Measurements from ENCODE around the gene CMC1.

The CMC1 gene

GRCh38 chr3:28278918-28279317, 37.5 kb downstream of the CMC1 start:
- WGBS, 2 experiments (ENCODE audit: insufficient coverage in 2 of 2): no CpG with 5 or more reads among the region's 2 CpGs

GRCh38 chr3:28279770-28280169, 38.4 kb downstream of the CMC1 start:
- Histone ChIP-seq H3K27ac (ENCODE audit: low read depth, low read length, severe bottlenecking) (no peak overlapping the region), H3K4me1 (ENCODE audit: control insufficient read depth, insufficient read depth, low read length, poor library complexity, severe bottlenecking) (no peaks in the 10 kb centered on the region), H3K36me3 (ENCODE audit: control insufficient read depth, insufficient read depth, low read length) (no peaks in the 10 kb centered on the region), H3K4me3 (ENCODE audit: extremely low read depth, insufficient read depth, low read length, poor library complexity, severe bottlenecking) (no peak overlapping the region), H3K9me3 (ENCODE audit: control insufficient read depth, low read length) (no peaks in the 10 kb centered on the region)
- WGBS, 2 experiments (ENCODE audit: insufficient coverage in 2 of 2): no CpG with 5 or more reads among the region's 4 CpGs

More at GRCh38 chr3:28278918-28279317, 37.5 kb downstream of the CMC1 start:
- no peak overlapping the region for H3K4me3 ChIP-seq (ENCODE audit: extremely low read depth, insufficient read depth, low read length, poor library complexity, severe bottlenecking)
- H3K4me1 ChIP-seq (ENCODE audit: control insufficient read depth, insufficient read depth, low read length, poor library complexity, severe bottlenecking): no peaks in the 10 kb centered on the region
- H3K9me3 ChIP-seq (ENCODE audit: control insufficient read depth, low read length): peaks cover under 1% of the 10 kb centered on the region
- H3K36me3 ChIP-seq (ENCODE audit: control insufficient read depth, insufficient read depth, low read length): no peaks in the 10 kb centered on the region
- no peak overlapping the region for H3K27ac ChIP-seq (ENCODE audit: low read depth, low read length, severe bottlenecking)

- Histone ChIP-seq H3K4me1 (ENCODE audit: control insufficient read depth, insufficient read depth, low read length, poor library complexity, severe bottlenecking) (no peaks in the 10 kb centered on the region), H3K36me3 (ENCODE audit: control insufficient read depth, insufficient read depth, low read length) (no peaks in the 10 kb centered on the region), H3K4me3 (ENCODE audit: extremely low read depth, insufficient read depth, low read length, poor library complexity, severe bottlenecking) (no peak overlapping the region), H3K27ac (ENCODE audit: low read depth, low read length, severe bottlenecking) (no peak overlapping the region), H3K9me3 (ENCODE audit: control insufficient read depth, low read length) (no peaks in the 10 kb centered on the region)
- 100% methylated on average over 1 of the region's 3 CpGs for WGBS, 2 experiments (ENCODE audit: insufficient coverage in 2 of 2)
These were observed 39.4 kb downstream of the CMC1 start for GRCh38 chr3:28280781-28281180.

GRCh38 chr3:28286595-28286994, 45.2 kb downstream of the CMC1 start:
- Histone ChIP-seq H3K9me3 (ENCODE audit: control insufficient read depth, low read length) (no peaks in the 10 kb centered on the region), H3K27ac (ENCODE audit: low read depth, low read length, severe bottlenecking) (no peak overlapping the region), H3K36me3 (ENCODE audit: control insufficient read depth, insufficient read depth, low read length) (no peaks in the 10 kb centered on the region), H3K4me1 (ENCODE audit: control insufficient read depth, insufficient read depth, low read length, poor library complexity, severe bottlenecking) (no peaks in the 10 kb centered on the region), H3K4me3 (ENCODE audit: extremely low read depth, insufficient read depth, low read length, poor library complexity, severe bottlenecking) (no peak overlapping the region)

GRCh38 chr3:28287046-28287445, 45.6 kb downstream of the CMC1 start:
- H3K27ac ChIP-seq (ENCODE audit: low read depth, low read length, severe bottlenecking): no peak overlapping the region
- H3K9me3 ChIP-seq (ENCODE audit: control insufficient read depth, low read length): no peaks in the 10 kb centered on the region
- no peak overlapping the region for H3K4me3 ChIP-seq (ENCODE audit: extremely low read depth, insufficient read depth, low read length, poor library complexity, severe bottlenecking)
- H3K4me1 ChIP-seq (ENCODE audit: control insufficient read depth, insufficient read depth, low read length, poor library complexity, severe bottlenecking): no peaks in the 10 kb centered on the region
- no peaks in the 10 kb centered on the region for H3K36me3 ChIP-seq (ENCODE audit: control insufficient read depth, insufficient read depth, low read length)
- 50 to 73% methylated on average over 1 of the region's 2 CpGs for WGBS, 2 experiments (ENCODE audit: insufficient coverage in 2 of 2)

- WGBS, 2 experiments (ENCODE audit: insufficient coverage in 2 of 2): 100% methylated on average over 1 of the region's 1 CpG; no CpG with 5 or more reads in 1 of the 2 experiments
These were observed 49.5 kb downstream of the CMC1 start for GRCh38 chr3:28290863-28291300.

GRCh38 chr3:28291577-28291976, 50.2 kb downstream of the CMC1 start:
- Histone ChIP-seq H3K27ac (ENCODE audit: low read depth, low read length, severe bottlenecking) (no peak overlapping the region), H3K9me3 (ENCODE audit: control insufficient read depth, low read length) (no peaks in the 10 kb centered on the region), H3K4me3 (ENCODE audit: extremely low read depth, insufficient read depth, low read length, poor library complexity, severe bottlenecking) (no peak overlapping the region), H3K4me1 (ENCODE audit: control insufficient read depth, insufficient read depth, low read length, poor library complexity, severe bottlenecking) (no peaks in the 10 kb centered on the region), H3K36me3 (ENCODE audit: control insufficient read depth, insufficient read depth, low read length) (no peaks in the 10 kb centered on the region)

More at GRCh38 chr3:28290863-28291300, 49.5 kb downstream of the CMC1 start:
- Histone ChIP-seq H3K4me1 (ENCODE audit: control insufficient read depth, insufficient read depth, low read length, poor library complexity, severe bottlenecking) (no peaks in the 10 kb centered on the region), H3K36me3 (ENCODE audit: control insufficient read depth, insufficient read depth, low read length) (no peaks in the 10 kb centered on the region), H3K9me3 (ENCODE audit: control insufficient read depth, low read length) (no peaks in the 10 kb centered on the region), H3K4me3 (ENCODE audit: extremely low read depth, insufficient read depth, low read length, poor library complexity, severe bottlenecking) (no peak overlapping the region), H3K27ac (ENCODE audit: low read depth, low read length, severe bottlenecking) (no peak overlapping the region)

GRCh38 chr3:28292622-28293021, 51.2 kb downstream of the CMC1 start:
- WGBS, 2 experiments (ENCODE audit: insufficient coverage in 2 of 2): no CpG with 5 or more reads among the region's 4 CpGs
- Histone ChIP-seq H3K4me1 (ENCODE audit: control insufficient read depth, insufficient read depth, low read length, poor library complexity, severe bottlenecking) (no peaks in the 10 kb centered on the region), H3K9me3 (ENCODE audit: control insufficient read depth, low read length) (no peaks in the 10 kb centered on the region), H3K36me3 (ENCODE audit: control insufficient read depth, insufficient read depth, low read length) (no peaks in the 10 kb centered on the region), H3K27ac (ENCODE audit: low read depth, low read length, severe bottlenecking) (no peak overlapping the region), H3K4me3 (ENCODE audit: extremely low read depth, insufficient read depth, low read length, poor library complexity, severe bottlenecking) (no peak overlapping the region)

GRCh38 chr3:28294667-28295413, 53.4 kb downstream of the CMC1 start:
- Histone ChIP-seq H3K9me3 (ENCODE audit: control insufficient read depth, low read length) (no peaks in the 10 kb centered on the region), H3K36me3 (ENCODE audit: control insufficient read depth, insufficient read depth, low read length) (no peaks in the 10 kb centered on the region), H3K27ac (ENCODE audit: low read depth, low read length, severe bottlenecking) (no peak overlapping the region), H3K4me1 (ENCODE audit: control insufficient read depth, insufficient read depth, low read length, poor library complexity, severe bottlenecking) (no peaks in the 10 kb centered on the region), H3K4me3 (ENCODE audit: extremely low read depth, insufficient read depth, low read length, poor library complexity, severe bottlenecking) (no peak overlapping the region)
- WGBS, 2 experiments (ENCODE audit: insufficient coverage in 2 of 2): 89% methylated on average over 1 of the region's 7 CpGs; no CpG with 5 or more reads in 1 of the 2 experiments

GRCh38 chr3:28295898-28296490, 54.6 kb downstream of the CMC1 start:
- H3K4me3 ChIP-seq (ENCODE audit: extremely low read depth, insufficient read depth, low read length, poor library complexity, severe bottlenecking): no peak overlapping the region

GRCh38 chr3:28299705-28300104, 58.3 kb downstream of the CMC1 start:
- Histone ChIP-seq H3K36me3 (ENCODE audit: control insufficient read depth, insufficient read depth, low read length) (no peaks in the 10 kb centered on the region), H3K27ac (ENCODE audit: low read depth, low read length, severe bottlenecking) (no peak overlapping the region), H3K4me3 (ENCODE audit: extremely low read depth, insufficient read depth, low read length, poor library complexity, severe bottlenecking) (no peak overlapping the region), H3K4me1 (ENCODE audit: control insufficient read depth, insufficient read depth, low read length, poor library complexity, severe bottlenecking) (no peaks in the 10 kb centered on the region), H3K9me3 (ENCODE audit: control insufficient read depth, low read length) (no peaks in the 10 kb centered on the region)
- no CpG with 5 or more reads among the region's 1 CpG for WGBS, 2 experiments (ENCODE audit: insufficient coverage in 2 of 2)

More at GRCh38 chr3:28295898-28296490, 54.6 kb downstream of the CMC1 start:
- Histone ChIP-seq H3K4me1 (ENCODE audit: control insufficient read depth, insufficient read depth, low read length, poor library complexity, severe bottlenecking) (no peaks in the 10 kb centered on the region), H3K36me3 (ENCODE audit: control insufficient read depth, insufficient read depth, low read length) (no peaks in the 10 kb centered on the region), H3K9me3 (ENCODE audit: control insufficient read depth, low read length) (no peaks in the 10 kb centered on the region), H3K27ac (ENCODE audit: low read depth, low read length, severe bottlenecking) (no peak overlapping the region)
